GM18873 (cell line): ENCODE measurements around the gene CDK3.

ENCODE experiments used
- ATAC-seq: cut with Tn5 transposase; IDR thresholded peaks from one replicate; pipeline ENCODE4 v1.9.1; 2021; ENCODE audit warnings: mild to moderate bottlenecking, moderate library complexity, moderate number of reproducible peaks; ENCODE audit not compliant: unreplicated experiment, low FRiP score

CDK3 gene

GRCh38 chr17:75987041-75987440 lies 13.6 kb upstream of the CDK3 start:
- no peak for ATAC-seq

- no peak for ATAC-seq
These were observed 9.3 kb upstream of the CDK3 start for GRCh38 chr17:75991396-75991795.

GRCh38 chr17:75994802-75995370 lies 5.8 kb upstream of the CDK3 start:
- ATAC-seq = no peak

GRCh38 chr17:75995385-75995925 lies 5.2 kb upstream of the CDK3 start:
- no peak for ATAC-seq

GRCh38 chr17:75996665-75997590 lies 3.7 kb upstream of the CDK3 start:
- no peak for ATAC-seq

GRCh38 chr17:75998327-75998795 lies 2.3 kb upstream of the CDK3 start:
- ATAC-seq = no peak

GRCh38 chr17:76000016-76000754 lies 470 bp upstream of the CDK3 start:
- no peak for ATAC-seq

- ATAC-seq = no peak
These were observed 1.4 kb downstream of the CDK3 start for GRCh38 chr17:76002100-76002499.

GRCh38 chr17:76003915-76004314 lies 3.3 kb downstream of the CDK3 start:
- ATAC-seq = no peak

- ATAC-seq = no peak
These were observed 4.2 kb downstream of the CDK3 start for GRCh38 chr17:76004750-76005262.

- no peak for ATAC-seq
These were observed 4.9 kb downstream of the CDK3 start for GRCh38 chr17:76005263-76006149.

GRCh38 chr17:76007131-76007849 lies 6.6 kb downstream of the CDK3 start:
- no peak for ATAC-seq

GRCh38 chr17:76007850-76008165 lies 7.2 kb downstream of the CDK3 start:
- no peak for ATAC-seq

GRCh38 chr17:76008208-76008607 lies 7.6 kb downstream of the CDK3 start:
- no peak for ATAC-seq

- ATAC-seq = no peak
These were observed 8.2 kb downstream of the CDK3 start for GRCh38 chr17:76008630-76009425.

GRCh38 chr17:76009447-76009846 lies 8.8 kb downstream of the CDK3 start:
- no peak for ATAC-seq

- no peak for ATAC-seq
These were observed 9.5 kb downstream of the CDK3 start for GRCh38 chr17:76009969-76010661.

GRCh38 chr17:76011951-76012350 lies 11.3 kb downstream of the CDK3 start:
- no peak for ATAC-seq
